Hepatocyte (in vitro differentiated cells): Measurements from ENCODE around the gene PRKCSH. TPM values are rescaled to one million over a fixed set of nuclear protein-coding genes. Genes with fewer than 3 reads are reported as not detected.
"Not testable (repeated sequence)": the region's sequence is repeated elsewhere in the genome, so short reads cannot be mapped to it uniquely, and the experiment has no call there.

Experiments used
- DNase-seq: peaks from one replicate; pipeline ENCODE4 v3.0.0-alpha.2; 2016; ENCODE audit warnings: low spot score
- H2AFZ ChIP-seq: fragments of 200-600 bp; sonication (generic); 2 replicates; pipeline ENCODE4 v1.6.0; 2016; ENCODE audit warnings: antibody characterized with exemption, mild to moderate bottlenecking
- H3K27ac ChIP-seq: fragments of 200-600 bp; sonication (generic); 2 replicates; pipeline ENCODE4 v1.5.1; 2016; ENCODE audit warnings: mild to moderate bottlenecking
- H3K27me3 ChIP-seq: fragments of 200-600 bp; sonication (generic); 2 replicates; pipeline ENCODE4 v1.6.1; 2016
- H3K36me3 ChIP-seq: fragments of 200-600 bp; sonication (generic); replicated peaks from 2 replicates; pipeline ENCODE4 v1.5.1; 2016; ENCODE audit warnings: low read depth; ENCODE audit not compliant: insufficient read depth
- H3K4me1 ChIP-seq: fragments of 200-600 bp; sonication (generic); 2 replicates; pipeline ENCODE4 v1.5.1; 2016; ENCODE audit warnings: mild to moderate bottlenecking, moderate library complexity; ENCODE audit not compliant: insufficient read depth
- H3K4me2 ChIP-seq: fragments of 200-600 bp; sonication (generic); 2 replicates; pipeline ENCODE4 v1.6.0; 2016
- H3K4me3 ChIP-seq: fragments of 200-600 bp; sonication (generic); 2 replicates; pipeline ENCODE4 v1.5.1; 2016; ENCODE audit warnings: mild to moderate bottlenecking
- H3K79me2 ChIP-seq: fragments of 200-600 bp; sonication (generic); 2 replicates; pipeline ENCODE4 v1.6.0; 2017; ENCODE audit warnings: mild to moderate bottlenecking
- H3K9me2 ChIP-seq: fragments of 200-600 bp; sonication (generic); replicated peaks from 2 replicates; pipeline ENCODE4 v1.6.0; 2017; ENCODE audit warnings: mild to moderate bottlenecking; ENCODE audit not compliant: insufficient read depth
- H3K9me3 ChIP-seq: fragments of 200-600 bp; sonication (generic); 2 replicates; pipeline ENCODE4 v1.5.1; 2016; ENCODE audit warnings: low read depth, mild to moderate bottlenecking
- H4K20me1 ChIP-seq: fragments of 200-600 bp; sonication (generic); 2 replicates; pipeline ENCODE4 v1.6.0; 2016; ENCODE audit warnings: mild to moderate bottlenecking; ENCODE audit not compliant: insufficient read depth, poor library complexity, severe bottlenecking
- EZH2 ChIP-seq: fragments of 200-600 bp; sonication (generic); IDR thresholded peaks from 2 replicates; pipeline ENCODE4 v1.6.1; 2016; ENCODE audit warnings: antibody characterized with exemption, mild to moderate bottlenecking, borderline replicate concordance
- EZH2phosphoT487 ChIP-seq: fragments of 200-600 bp; sonication (generic); IDR thresholded peaks from one replicate; pipeline ENCODE4 v1.6.1; 2018; ENCODE audit warnings: antibody characterized with exemption, mild to moderate bottlenecking, low read depth, moderate library complexity; ENCODE audit not compliant: unreplicated experiment, severe bottlenecking
- WGBS: methylation state at CpG from one replicate; pipeline ENCODE4 v1.1.6; 2016; ENCODE audit warnings: low lambda C conversion rate; ENCODE audit errors: missing lambda C conversion rate; 5-methylcytosine and 5-hydroxymethylcytosine counted together
- polyA plus RNA-seq: library from polyadenylated mRNA; unstranded; fragments of >200 nt; fragmentation: Nextera tagmentation; extraction: Ambion mirVana; gene quantifications from 2 replicates; pipeline ENCODE4 v1.2.1, GENCODE V29; 2016
- total RNA-seq: library from RNA; depleted of rRNA; stranded (reverse); fragments of >200 nt; gene quantifications from 2 replicates; pipeline ENCODE4 v1.2.3, GENCODE V29; 2014
- TF ChIP-seq, protein P1 (sequence below): fragments of 200-600 bp; sonication (generic); IDR thresholded peaks from 2 replicates; pipeline ENCODE4 v1.5.1; 2016; ENCODE audit warnings: antibody characterized with exemption, mild to moderate bottlenecking; ENCODE audit not compliant: poor library complexity

Gene PRKCSH
- total and polyA plus RNA-seq, 2 experiments from 2014 or later: 85.1 to 251 TPM

DNA sequence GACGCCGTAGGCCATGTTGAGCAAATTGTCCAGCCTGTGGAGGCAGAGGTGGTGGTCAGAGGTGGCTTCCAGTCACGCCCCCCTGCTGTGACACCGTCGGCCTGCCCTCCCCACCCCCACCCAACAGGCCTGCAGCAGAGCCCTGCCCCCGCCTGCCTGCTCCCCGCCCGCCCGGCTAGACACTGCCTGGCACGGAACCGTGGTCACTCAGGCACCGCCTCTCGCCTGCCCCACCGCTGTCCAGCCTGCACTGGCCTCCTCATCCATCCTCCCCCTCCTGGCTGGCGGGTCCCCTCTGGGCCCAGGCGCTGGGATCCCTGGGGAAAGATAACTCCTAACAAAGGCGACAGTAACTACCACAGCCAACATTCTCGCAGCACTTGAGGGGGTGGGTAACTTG lies 21.7 kb downstream of the PRKCSH start:
- TF ChIP-seq EZH2phosphoT487 (no peak), EZH2 (no peak)
- TF ChIP-seq, protein P1, sequence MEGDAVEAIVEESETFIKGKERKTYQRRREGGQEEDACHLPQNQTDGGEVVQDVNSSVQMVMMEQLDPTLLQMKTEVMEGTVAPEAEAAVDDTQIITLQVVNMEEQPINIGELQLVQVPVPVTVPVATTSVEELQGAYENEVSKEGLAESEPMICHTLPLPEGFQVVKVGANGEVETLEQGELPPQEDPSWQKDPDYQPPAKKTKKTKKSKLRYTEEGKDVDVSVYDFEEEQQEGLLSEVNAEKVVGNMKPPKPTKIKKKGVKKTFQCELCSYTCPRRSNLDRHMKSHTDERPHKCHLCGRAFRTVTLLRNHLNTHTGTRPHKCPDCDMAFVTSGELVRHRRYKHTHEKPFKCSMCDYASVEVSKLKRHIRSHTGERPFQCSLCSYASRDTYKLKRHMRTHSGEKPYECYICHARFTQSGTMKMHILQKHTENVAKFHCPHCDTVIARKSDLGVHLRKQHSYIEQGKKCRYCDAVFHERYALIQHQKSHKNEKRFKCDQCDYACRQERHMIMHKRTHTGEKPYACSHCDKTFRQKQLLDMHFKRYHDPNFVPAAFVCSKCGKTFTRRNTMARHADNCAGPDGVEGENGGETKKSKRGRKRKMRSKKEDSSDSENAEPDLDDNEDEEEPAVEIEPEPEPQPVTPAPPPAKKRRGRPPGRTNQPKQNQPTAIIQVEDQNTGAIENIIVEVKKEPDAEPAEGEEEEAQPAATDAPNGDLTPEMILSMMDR: no peak
- Histone ChIP-seq H3K79me2 (no peaks in the 10 kb centered on the region), H3K9me2 (no peaks in the 10 kb centered on the region), H4K20me1 (no peaks in the 10 kb centered on the region), H3K27ac (no peak overlapping the region), H2AFZ (no peak overlapping the region), H3K9me3 (no peaks in the 10 kb centered on the region), H3K4me3 (no peak overlapping the region), H3K4me2 (no peak overlapping the region), H3K4me1 (no peaks in the 10 kb centered on the region), H3K36me3 (no peaks in the 10 kb centered on the region), H3K27me3 (no peaks in the 10 kb centered on the region)
- 24% methylated on average over 6 of the region's 18 CpGs for WGBS
- peak; percentile 45 for DNase-seq

- Histone ChIP-seq H3K79me2 (no peaks in the 10 kb centered on the region), H3K36me3 (no peaks in the 10 kb centered on the region), H3K9me2 (no peaks in the 10 kb centered on the region), H3K9me3 (no peaks in the 10 kb centered on the region), H4K20me1 (no peaks in the 10 kb centered on the region), H2AFZ (no peak overlapping the region), H3K4me3 (no peak overlapping the region), H3K27ac (no peak overlapping the region), H3K27me3 (no peaks in the 10 kb centered on the region), H3K4me1 (no peaks in the 10 kb centered on the region), H3K4me2 (no peak overlapping the region)
- DNase-seq: no peak
- WGBS: 94% methylated on average over 20 of the region's 20 CpGs
- TF ChIP-seq, protein P1: no peak
These were observed 22.4 kb downstream of the PRKCSH start for GRCh38 chr19:11457831-11458230.

- Histone ChIP-seq H3K4me2 (no peak overlapping the region), H2AFZ (no peak overlapping the region), H3K36me3 (no peaks in the 10 kb centered on the region), H3K9me2 (no peaks in the 10 kb centered on the region), H3K27ac (no peak overlapping the region), H3K9me3 (no peaks in the 10 kb centered on the region), H4K20me1 (no peaks in the 10 kb centered on the region), H3K4me1 (no peaks in the 10 kb centered on the region), H3K27me3 (no peaks in the 10 kb centered on the region), H3K4me3 (no peak overlapping the region), H3K79me2 (no peaks in the 10 kb centered on the region)
- TF ChIP-seq EZH2 (no peak), EZH2phosphoT487 (no peak)
- TF ChIP-seq, protein P1: no peak
- DNase-seq: no peak
- WGBS: 95% methylated on average over 19 of the region's 19 CpGs
These were observed 22.9 kb downstream of the PRKCSH start for GRCh38 chr19:11458236-11458900.

GRCh38 chr19:11458912-11459311 lies 23.5 kb downstream of the PRKCSH start:
- not testable (repeated sequence) for H3K9me3 ChIP-seq, H4K20me1 ChIP-seq, H3K4me3 ChIP-seq, H3K4me2 ChIP-seq, H3K79me2 ChIP-seq, H3K36me3 ChIP-seq, H3K9me2 ChIP-seq, H3K4me1 ChIP-seq, DNase-seq, H3K27me3 ChIP-seq, H3K27ac ChIP-seq, H2AFZ ChIP-seq
- 84% methylated on average over 11 of the region's 11 CpGs for WGBS
